Measurements from ENCODE around the gene CC2D2A. TPM values are rescaled to one million over a fixed set of nuclear protein-coding genes. Genes with fewer than 3 reads are reported as not detected.

Gene CC2D2A
- total and polyA plus RNA-seq, 9 of the 15 experiments (the other 6 are each of a cell fraction or from before 2014, with no cell fraction given): 0.36 to 2.5 (median 1.6) TPM

GRCh38 chr4:15455290-15455689 lies 14.4 kb upstream of the CC2D2A start (continued):
- no peak for TF ChIP-seq ZNF561 (CRISPR knock-in tag; conservative IDR thresholded peaks at IDR 0.05)
- no peak for TF ChIP-seq CHCHD3 (CRISPR knock-in tag; IDR thresholded peaks at IDR 0.05)
- TF ChIP-seq MLX (CRISPR knock-in tag; conservative IDR thresholded peaks at IDR 0.05): no peak
- no peak for TF ChIP-seq NONO (IDR thresholded peaks at IDR 0.05; ENCODE audit: low read depth in 2 of 2, low read length in 1 of 2)
- TF ChIP-seq NEUROD1 (IDR thresholded peaks at IDR 0.05; ENCODE audit: borderline replicate concordance, low read depth, low read length, partially characterized antibody): no peak
- TF ChIP-seq ZNF263 (CRISPR knock-in tag; IDR thresholded peaks at IDR 0.05; ENCODE audit: borderline replicate concordance): no peak

GRCh38 chr4:15457406-15458201 lies 12.1 kb upstream of the CC2D2A start:
- no peaks in the 10 kb centered on the region for H3K27me3 ChIP-seq (ENCODE audit: control insufficient read depth in 2 of 2, insufficient read depth in 2 of 2, low read length in 2 of 2)
- BruUV-seq (replicated peaks): no TSS peak
- peak; percentile 27 to 37 (median 30) for DNase-seq (ENCODE audit: extremely low read depth in 1 of 4, low spot score in 3 of 4)
- ATAC-seq: peak; percentile 86
- H3K9me1 ChIP-seq (ENCODE audit: control insufficient read depth, insufficient read depth, low read length): no peaks in the 10 kb centered on the region
- peak; percentile 87 for FAIRE-seq
- H3K4me3 ChIP-seq: no peak overlapping the region
- 2% methylated on average over 7 of the region's 7 CpGs for WGBS (ENCODE audit: insufficient coverage, low coverage, missing lambda C conversion rate)
- in situ Hi-C loops (cut with MboI): loop anchor here (10.0 kb wide), 1 partner anchor 223 kb away; no protein-coding TSS in a partner anchor
- ChIA-PET POLR2A (interaction anchor here (0.7 kb wide), 1 partner anchor 42 kb away, joined by 3 read pairs; no protein-coding TSS in a partner anchor), CTCF (ENCODE audit: low intra/inter-chr PET ratio) (interaction anchor here (0.8 to 1.3 kb wide), 3 partner anchors 219 to 1801 kb away, joined by 3 to 7 read pairs (median 3); no protein-coding TSS in a partner anchor)
- H3K4me2 ChIP-seq (ENCODE audit: insufficient read depth, low read length): no peak overlapping the region
- no peak overlapping the region for H3K27ac ChIP-seq (ENCODE audit: extremely low read depth, low read depth, low read length)
- no peaks in the 10 kb centered on the region for H3K4me1 ChIP-seq (replicated peaks in 1 of 2; ENCODE audit: control insufficient read depth in 2 of 2, insufficient read depth in 2 of 2, low read length in 2 of 2)
- H4K20me1 ChIP-seq (replicated peaks; ENCODE audit: control insufficient read depth, insufficient read depth, low read length): no peaks in the 10 kb centered on the region
- H2AFZ ChIP-seq (ENCODE audit: low read depth, low read length): no peak overlapping the region
- no peaks in the 10 kb centered on the region for H3K9me3 ChIP-seq (replicated peaks; ENCODE audit: control insufficient read depth, insufficient read depth, low read depth, low read length)
- intact Hi-C loops (cut with micrococcal nuclease): loop anchor here (2.0 kb wide), 3 partner anchors 65 to 1801 kb away; no protein-coding TSS in a partner anchor
- no peaks in the 10 kb centered on the region for H3K36me3 ChIP-seq (ENCODE audit: control insufficient read depth, insufficient read depth, low read length)
- H3K9ac ChIP-seq (ENCODE audit: insufficient read depth in 1 of 2, low read depth in 2 of 2, low read length in 2 of 2): no peak overlapping the region
- no peaks in the 10 kb centered on the region for H3K79me2 ChIP-seq (ENCODE audit: control insufficient read depth, insufficient read depth, low read length)
- no peak for TF ChIP-seq ATF6 (CRISPR knock-in tag; IDR thresholded peaks at IDR 0.05)
- TF ChIP-seq EZH2 (IDR thresholded peaks at IDR 0.05; ENCODE audit: borderline replicate concordance, low read depth, low read length): no peak
- no peak for TF ChIP-seq MCM3 (IDR thresholded peaks at IDR 0.05)
- no peak for TF ChIP-seq CXXC5 (CRISPR knock-in tag; IDR thresholded peaks at IDR 0.05)
- TF ChIP-seq ZNF277 (CRISPR knock-in tag; IDR thresholded peaks at IDR 0.05; ENCODE audit: borderline replicate concordance): no peak
- 0 out of 2 replicates have a peak, but pooled peaks have one; percentile 28 for TF ChIP-seq DEAF1 (CRISPR knock-in tag; IDR thresholded peaks at IDR 0.05)
- TF ChIP-seq PML (IDR thresholded peaks at IDR 0.05; ENCODE audit: low read length): no peak
- TF ChIP-seq ZBTB17 (CRISPR knock-in tag; IDR thresholded peaks at IDR 0.05): no peak

Data from K562 (cell line).